ENCODE measurements around the gene GGNBP2.

GRCh38 chr17:36495076-36495578, 49.6 kb upstream of the GGNBP2 start:
- TF ChIP-seq CTCF (IDR thresholded peaks at IDR 0.05), result no peak
- no peak for TF ChIP-seq POLR2A (IDR thresholded peaks at IDR 0.05)

All from body of pancreas (tissue), 4 donors.